Kidney (tissue), 14 donors: ENCODE results near the gene COL4A2. TPM values are rescaled to one million over a fixed set of nuclear protein-coding genes. Genes with fewer than 3 reads are reported as not detected.

Source experiments
- DNase-seq, 5 donors: peaks; one replicate each; pipeline ENCODE4 v3.0.0-alpha.2; 2013 to 2020
- FAIRE-seq: peaks from 2 replicates; lab custom pipeline; 2012; peaks lifted over from hg19 to GRCh38; lab: Jason Lieb, UNC
- H3K27ac ChIP-seq, 2 donors: one replicate each; pipeline ENCODE4 v1.7.0; 2013; ENCODE audit warnings: low read depth in 2 of 2, low read length in 2 of 2, inconsistent platforms in 1 of 2
- H3K27me3 ChIP-seq: one replicate; pipeline ENCODE4 v1.7.1; 2013; ENCODE audit warnings: low read length, inconsistent platforms; ENCODE audit not compliant: control insufficient read depth, insufficient read depth
- H3K36me3 ChIP-seq, 3 donors: one replicate each; pipeline versions ENCODE4 v1.7.0 to v1.7.1; 2013; ENCODE audit warnings: low read length in 3 of 3, control low read depth in 1 of 3, inconsistent platforms in 1 of 3; ENCODE audit not compliant: insufficient read depth in 3 of 3, control insufficient read depth in 2 of 3
- H3K4me1 ChIP-seq, 3 donors: one replicate each; pipeline versions ENCODE4 v1.7.0 to v1.7.1; 2013; ENCODE audit warnings: low read length in 3 of 3, inconsistent platforms in 1 of 3, low read depth in 1 of 3; ENCODE audit not compliant: control insufficient read depth in 2 of 3, insufficient read depth in 2 of 3
- H3K4me3 ChIP-seq, 3 donors: one replicate each; pipeline versions ENCODE4 v1.7.0 to v1.8.1; 2013; ENCODE audit warnings: low read length in 3 of 3, control low read depth in 1 of 3, inconsistent platforms in 1 of 3
- H3K9ac ChIP-seq, 3 donors: one replicate each; pipeline versions ENCODE4 v1.7.0 to v1.7.1; 2013; ENCODE audit warnings: low read length in 3 of 3, control low read depth in 1 of 3, inconsistent platforms in 1 of 3
- H3K9me3 ChIP-seq, 3 donors: one replicate each; pipeline versions ENCODE4 v1.7.0 to v1.7.1; 2013; ENCODE audit warnings: low read length in 3 of 3, control low read depth in 1 of 3, inconsistent platforms in 1 of 3; ENCODE audit not compliant: control insufficient read depth in 2 of 3, insufficient read depth in 1 of 3
- intact Hi-C: fragments of 100-400 bp; cut with DNase I; formaldehyde crosslinking; loops from one replicate; pipeline ENCODE4 v1.11.1; 2022
- polyA plus RNA-seq: library from polyadenylated mRNA; stranded (reverse); fragments of 350-450 nt; fragmentation: Illumina TruSeq; extraction: RNeasy Lipid Tissue Mini Kit (QIAGEN cat#74804); gene quantifications from one replicate; pipeline ENCODE4 v1.2.3, GENCODE V29; 2014; ENCODE audit warnings: low read depth, low replicate concordance; ENCODE audit not compliant: insufficient read depth
- total RNA-seq: library from RNA; stranded (reverse); fragmentation: NEBNext Ultra II Directional; extraction: Animal tissue kit (Norgen Biotek cat#: 25700); gene quantifications from one replicate; pipeline ENCODE4 v1.2.1, GENCODE V29; 2021
- TF ChIP-seq, protein P1 (sequence below): IDR thresholded peaks from 3 replicates; pipeline ENCODE4 v1.5.1; 2012; ENCODE audit warnings: mild to moderate bottlenecking, moderate library complexity, borderline replicate concordance; ENCODE audit not compliant: insufficient read depth; ENCODE audit errors: extremely low read depth
- donor health status: control.
- donor health status: control.
- donor health status: control.
- donor health status: control.
- donor health status: control.
- donor health status: DM: yes; HTN: yes; CAD: no.
- donor health status: Normal renal cell carcinoma (clear cell type).

Gene COL4A2
- total and polyA plus RNA-seq, 2 donors from 2014 or later = 126 to 265 TPM

DNA sequence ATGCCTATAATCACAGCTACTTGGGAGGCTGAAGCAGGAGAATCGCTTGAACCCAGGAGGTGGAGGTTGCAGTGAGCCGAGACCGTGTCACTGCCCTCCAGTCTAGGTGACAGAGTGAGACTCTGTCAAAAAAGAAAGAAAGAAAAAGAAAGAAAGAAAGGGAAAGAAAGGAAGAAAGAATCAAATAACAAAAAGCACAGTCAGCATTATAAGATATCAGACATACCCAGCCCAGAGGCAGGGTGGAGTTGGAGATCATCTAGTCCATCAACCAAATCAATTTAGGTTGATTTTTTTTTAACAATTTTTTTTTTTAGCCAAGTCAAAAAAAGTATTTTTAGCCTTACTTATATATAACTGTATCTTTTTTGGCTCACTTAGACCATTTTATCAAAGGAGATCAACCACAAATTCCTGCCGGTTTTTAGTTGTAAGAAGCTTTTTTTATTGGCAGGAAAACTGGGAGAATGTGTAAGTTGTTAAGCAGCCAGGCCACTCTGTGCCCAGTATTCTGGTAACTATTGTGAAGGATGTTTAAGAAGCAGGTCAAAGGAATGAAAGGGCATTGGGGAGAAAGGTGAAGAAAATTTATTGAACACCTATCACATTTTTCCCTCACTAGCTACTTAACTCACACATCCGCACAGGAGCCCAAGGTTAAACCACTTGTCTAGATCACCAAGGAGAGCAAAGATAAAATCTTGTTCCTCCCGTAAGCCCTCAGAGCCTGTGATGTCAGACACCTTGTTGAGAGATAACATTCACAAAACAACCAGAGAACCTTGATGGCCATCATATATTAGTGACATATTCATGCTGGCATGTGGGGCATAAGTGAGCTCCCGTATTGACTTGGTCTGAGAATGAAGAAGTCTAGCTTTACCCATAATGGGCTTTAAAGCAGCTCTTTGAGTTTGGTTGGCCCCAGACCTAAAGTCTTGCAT, 91.8 kb downstream of the COL4A2 start:
- no peak overlapping the region for H3K9ac ChIP-seq
- no peak for FAIRE-seq
- TF ChIP-seq, protein P1, sequence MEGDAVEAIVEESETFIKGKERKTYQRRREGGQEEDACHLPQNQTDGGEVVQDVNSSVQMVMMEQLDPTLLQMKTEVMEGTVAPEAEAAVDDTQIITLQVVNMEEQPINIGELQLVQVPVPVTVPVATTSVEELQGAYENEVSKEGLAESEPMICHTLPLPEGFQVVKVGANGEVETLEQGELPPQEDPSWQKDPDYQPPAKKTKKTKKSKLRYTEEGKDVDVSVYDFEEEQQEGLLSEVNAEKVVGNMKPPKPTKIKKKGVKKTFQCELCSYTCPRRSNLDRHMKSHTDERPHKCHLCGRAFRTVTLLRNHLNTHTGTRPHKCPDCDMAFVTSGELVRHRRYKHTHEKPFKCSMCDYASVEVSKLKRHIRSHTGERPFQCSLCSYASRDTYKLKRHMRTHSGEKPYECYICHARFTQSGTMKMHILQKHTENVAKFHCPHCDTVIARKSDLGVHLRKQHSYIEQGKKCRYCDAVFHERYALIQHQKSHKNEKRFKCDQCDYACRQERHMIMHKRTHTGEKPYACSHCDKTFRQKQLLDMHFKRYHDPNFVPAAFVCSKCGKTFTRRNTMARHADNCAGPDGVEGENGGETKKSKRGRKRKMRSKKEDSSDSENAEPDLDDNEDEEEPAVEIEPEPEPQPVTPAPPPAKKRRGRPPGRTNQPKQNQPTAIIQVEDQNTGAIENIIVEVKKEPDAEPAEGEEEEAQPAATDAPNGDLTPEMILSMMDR = no peak

DNA sequence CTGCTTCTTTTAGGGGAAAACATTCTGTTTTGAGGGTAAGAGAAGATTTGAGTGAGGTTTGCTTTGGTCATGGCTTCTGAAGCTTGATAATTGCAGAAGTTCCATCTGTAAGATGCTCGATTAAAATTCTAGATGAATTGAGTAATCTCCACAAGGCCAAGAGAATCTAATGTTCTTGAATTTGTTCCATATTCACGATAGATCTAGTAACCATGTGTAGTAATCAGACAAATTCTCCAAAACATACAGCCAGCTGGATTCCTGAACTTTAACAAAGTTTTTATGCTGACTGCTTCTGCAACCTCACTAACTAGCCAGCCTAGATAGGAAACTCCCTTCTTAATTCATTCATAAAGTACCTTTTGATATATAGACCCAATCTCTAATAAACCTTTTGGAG, 92.7 kb downstream of the COL4A2 start:
- DNase-seq (no peak), FAIRE-seq (no peak)
- TF ChIP-seq, protein P1 = no peak
- Histone ChIP-seq H3K9me3 (no peaks in the 10 kb centered on the region), H3K9ac (no peak overlapping the region), H3K4me1 (no peaks in the 10 kb centered on the region), H3K4me3 (no peak overlapping the region), H3K36me3 (no peaks in the 10 kb centered on the region), H3K27ac (peak overlapping the region in 1 of 2 donors; percentile 36), H3K27me3 (no peaks in the 10 kb centered on the region)
- intact Hi-C loops = no loop called here

More for the DNA sequence above, 91.8 kb downstream of the COL4A2 start:
- no peak overlapping the region for H3K4me3 ChIP-seq
- H3K9me3 ChIP-seq = no peaks in the 10 kb centered on the region
- H3K36me3 ChIP-seq = no peaks in the 10 kb centered on the region
- H3K27ac ChIP-seq = peak overlapping the region in 1 of 2 donors; percentile 33
- DNase-seq = no peak
- H3K27me3 ChIP-seq = no peaks in the 10 kb centered on the region
- no peaks in the 10 kb centered on the region for H3K4me1 ChIP-seq
- intact Hi-C loops = no loop called here

DNA sequence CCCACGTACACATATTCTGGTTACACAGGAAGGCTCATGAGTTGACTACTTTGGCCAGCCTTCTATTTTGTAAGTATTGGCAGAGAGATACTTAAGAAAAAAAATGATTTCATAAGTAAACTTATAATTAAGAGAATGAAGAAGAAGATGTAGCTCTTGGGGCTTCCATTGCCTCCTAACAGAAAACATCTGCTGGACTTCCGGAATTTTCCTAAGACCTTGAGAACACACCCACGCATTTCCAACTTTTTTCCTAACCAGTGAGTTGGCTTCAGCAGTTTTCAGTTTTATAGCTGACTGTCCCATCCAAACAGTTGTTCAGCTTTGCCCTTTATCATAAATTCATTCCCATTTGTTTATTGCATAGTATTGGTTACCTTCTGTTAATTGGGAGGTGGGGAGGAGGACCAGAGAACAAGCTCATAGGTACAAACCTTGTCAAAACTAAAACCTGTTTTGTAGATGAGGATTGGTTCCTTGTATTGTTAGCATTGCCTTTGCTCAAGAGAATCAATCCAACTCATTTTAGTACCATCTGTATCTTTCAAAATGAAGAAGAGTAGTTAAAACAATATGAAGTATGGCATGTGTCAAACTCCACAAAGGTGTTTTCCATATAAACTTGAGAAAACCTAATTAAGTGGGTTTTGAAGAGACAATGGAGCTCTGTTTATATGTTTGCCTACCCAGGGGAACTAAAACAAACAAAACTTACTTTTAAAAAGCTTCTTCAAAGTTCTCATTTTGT, 93.9 kb downstream of the COL4A2 start:
- H3K27ac ChIP-seq = peak overlapping the region; percentile 4 to 79
- no peak for FAIRE-seq
- TF ChIP-seq, protein P1 = no peak
- H3K36me3 ChIP-seq = no peaks in the 10 kb centered on the region
- H3K4me1 ChIP-seq = peaks cover 0 to under 1% (median 0%) of the 10 kb centered on the region in 3 donors
- DNase-seq = peak in 2 of 5 donors; percentile 54 to 79
- H3K4me3 ChIP-seq = no peak overlapping the region
- no peak overlapping the region for H3K9ac ChIP-seq
- H3K9me3 ChIP-seq = no peaks in the 10 kb centered on the region
- intact Hi-C loops = no loop called here
- H3K27me3 ChIP-seq = no peaks in the 10 kb centered on the region
